Fibroblast of lung (primary cell): ENCODE data around the gene MARK3.

ENCODE experiments used
- EZH2 ChIP-seq: IDR thresholded peaks from 2 replicates; pipeline ENCODE4 v1.5.1; 2012; ENCODE audit warnings: low read length, control low read depth, mild to moderate bottlenecking; ENCODE audit errors: missing control alignments
- TF ChIP-seq, protein P1 (sequence below), 2 donors: IDR thresholded peaks in 1 of 2; conservative IDR thresholded peaks in 1 of 2; 1 replicate in 1 of 2; 2 replicates in 1 of 2; pipeline ENCODE4 v1.5.1; 2011 to 2012; ENCODE audit warnings: low read length in 2 of 2, control low read depth in 1 of 2, inconsistent platforms in 1 of 2, low read depth in 1 of 2, mild to moderate bottlenecking in 1 of 2

DNA sequence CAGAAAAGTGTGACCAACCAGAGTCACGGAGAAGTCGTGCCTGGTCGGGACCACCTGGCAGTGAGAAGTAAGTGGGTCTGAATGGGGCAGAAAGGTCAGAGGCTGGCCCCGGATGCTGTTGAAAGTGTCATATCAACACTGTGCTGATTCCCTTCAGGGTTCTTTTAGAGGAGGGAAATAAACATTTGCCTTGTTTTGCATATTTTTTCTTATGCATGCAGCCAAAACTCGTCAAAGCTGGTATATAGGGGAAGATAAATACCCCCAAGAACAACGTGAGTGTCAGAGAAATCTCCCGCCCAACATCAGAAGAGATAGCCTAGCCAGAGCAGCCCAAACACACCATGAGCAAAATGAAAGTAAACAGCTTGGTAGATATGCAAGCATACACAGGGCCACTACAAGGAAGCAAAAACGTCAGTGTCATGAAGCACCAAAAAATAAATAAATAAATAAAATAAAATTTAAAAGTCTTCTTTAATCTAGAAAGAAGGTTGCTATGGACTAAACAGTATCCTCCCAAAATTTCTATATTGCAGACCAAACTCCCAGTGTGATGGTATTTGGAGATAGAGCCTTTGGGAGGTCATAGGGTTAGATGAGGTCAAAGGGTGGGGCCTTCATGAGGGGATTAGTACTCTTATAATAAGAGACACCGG, 29.1 kb upstream of the MARK3 start:
- TF ChIP-seq, protein P1, sequence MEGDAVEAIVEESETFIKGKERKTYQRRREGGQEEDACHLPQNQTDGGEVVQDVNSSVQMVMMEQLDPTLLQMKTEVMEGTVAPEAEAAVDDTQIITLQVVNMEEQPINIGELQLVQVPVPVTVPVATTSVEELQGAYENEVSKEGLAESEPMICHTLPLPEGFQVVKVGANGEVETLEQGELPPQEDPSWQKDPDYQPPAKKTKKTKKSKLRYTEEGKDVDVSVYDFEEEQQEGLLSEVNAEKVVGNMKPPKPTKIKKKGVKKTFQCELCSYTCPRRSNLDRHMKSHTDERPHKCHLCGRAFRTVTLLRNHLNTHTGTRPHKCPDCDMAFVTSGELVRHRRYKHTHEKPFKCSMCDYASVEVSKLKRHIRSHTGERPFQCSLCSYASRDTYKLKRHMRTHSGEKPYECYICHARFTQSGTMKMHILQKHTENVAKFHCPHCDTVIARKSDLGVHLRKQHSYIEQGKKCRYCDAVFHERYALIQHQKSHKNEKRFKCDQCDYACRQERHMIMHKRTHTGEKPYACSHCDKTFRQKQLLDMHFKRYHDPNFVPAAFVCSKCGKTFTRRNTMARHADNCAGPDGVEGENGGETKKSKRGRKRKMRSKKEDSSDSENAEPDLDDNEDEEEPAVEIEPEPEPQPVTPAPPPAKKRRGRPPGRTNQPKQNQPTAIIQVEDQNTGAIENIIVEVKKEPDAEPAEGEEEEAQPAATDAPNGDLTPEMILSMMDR (conservative IDR thresholded peaks at IDR 0.05 in 1 of 2, IDR thresholded peaks at IDR 0.05 in 1 of 2; ENCODE audit: low read depth in 1 of 2, low read length in 2 of 2): no peak
- no peak for TF ChIP-seq EZH2
